Prostate gland (tissue), 2 donors: ENCODE results near the gene CDC42BPB. TPM values are rescaled to one million over a fixed set of nuclear protein-coding genes. Genes with fewer than 3 reads are reported as not detected.

Experiments used
- DNase-seq: peaks from one replicate; pipeline ENCODE4 v3.0.0-alpha.2; 2019; ENCODE audit warnings: low spot score
- H3K27ac ChIP-seq, 2 donors: fragments of 200-600 bp; sonication (generic); 2 replicates each; pipeline ENCODE4 v1.5.1; 2017 to 2019
- H3K27me3 ChIP-seq: fragments of 200-600 bp; sonication (generic); replicated peaks from 2 replicates; pipeline ENCODE4 v1.5.1; 2019; ENCODE audit not compliant: insufficient read depth
- H3K36me3 ChIP-seq, 2 donors: fragments of 200-600 bp; sonication (generic); 1 replicate in 1 of 2; 2 replicates in 1 of 2; pipeline versions ENCODE4 v1.5.1 to v1.8.1; 2017 to 2019
- H3K4me1 ChIP-seq: fragments of 200-600 bp; sonication (generic); replicated peaks from 2 replicates; pipeline ENCODE4 v1.5.1; 2019
- H3K4me3 ChIP-seq, 2 donors: fragments of 200-600 bp; sonication (generic); 2 replicates each; pipeline ENCODE4 v1.5.1; 2017 to 2019
- H3K9me3 ChIP-seq: fragments of 200-600 bp; sonication (generic); 2 replicates; pipeline ENCODE4 v1.5.1; 2017
- CTCF ChIP-seq, 4 experiments: fragments of 200-600 bp in 2 of 4; fragments of 450-650 bp in 2 of 4; sonication (generic) in 2 of 4; IDR thresholded peaks; 1 replicate in 3 of 4; 2 replicates in 1 of 4; pipeline ENCODE4 v1.5.1; 2016 to 2019; ENCODE audit warnings: antibody characterized with exemption in 4 of 4, mild to moderate bottlenecking in 2 of 4, moderate library complexity in 2 of 4
- POLR2A ChIP-seq: fragments of 450-650 bp; IDR thresholded peaks from one replicate; pipeline ENCODE4 v1.6.1; 2016; ENCODE audit warnings: antibody characterized with exemption, mild to moderate bottlenecking
- POLR2AphosphoS5 ChIP-seq: sonication (generic); formaldehyde crosslinking; IDR thresholded peaks from one replicate; pipeline ENCODE4 v1.6.1; 2017; ENCODE audit warnings: antibody characterized with exemption
- WGBS: methylation state at CpG from one replicate; pipeline ENCODE4 v1.1.5; 2018; 5-methylcytosine and 5-hydroxymethylcytosine counted together
- intact Hi-C: fragments of 100-400 bp; cut with DNase I; formaldehyde crosslinking; loops from one replicate; pipeline ENCODE4 v1.14.2; 2022
- total RNA-seq, 2 donors: library from RNA; depleted of rRNA; stranded (reverse); fragments of >200 nt; gene quantifications; one replicate each; pipeline ENCODE4 v1.1.0, GENCODE V29; 2016

Gene CDC42BPB
- total RNA-seq, 2 donors from 2014 or later = 78.9 to 172 TPM

- Histone ChIP-seq H3K27me3 (no peaks in the 10 kb centered on the region), H3K4me3 (no peak overlapping the region), H3K4me1 (no peaks in the 10 kb centered on the region), H3K27ac (no peak overlapping the region), H3K36me3 (no peaks in the 10 kb centered on the region), H3K9me3 (no peaks in the 10 kb centered on the region)
- intact Hi-C loops = no loop called here
- 98% methylated on average over 7 of the region's 7 CpGs for WGBS
- no peak for DNase-seq
- TF ChIP-seq CTCF (IDR thresholded peaks at IDR 0.05) (no peak), POLR2AphosphoS5 (no peak)
These were observed 153.3 kb downstream of the CDC42BPB start for GRCh38 chr14:102903889-102904512.

GRCh38 chr14:102903248-102903888 is 154.0 kb downstream of the CDC42BPB start:
- no peak for DNase-seq
- intact Hi-C loops = no loop called here
- no peaks in the 10 kb centered on the region for H3K4me1 ChIP-seq
- no peak for TF ChIP-seq CTCF (IDR thresholded peaks at IDR 0.05)
- no peak for TF ChIP-seq POLR2A
- no peak for TF ChIP-seq POLR2AphosphoS5
- H3K27me3 ChIP-seq = no peaks in the 10 kb centered on the region
- 87% methylated on average over 29 of the region's 29 CpGs for WGBS
- no peak overlapping the region for H3K4me3 ChIP-seq
- no peaks in the 10 kb centered on the region for H3K36me3 ChIP-seq
- H3K9me3 ChIP-seq = no peaks in the 10 kb centered on the region
- H3K27ac ChIP-seq = no peak overlapping the region

DNA sequence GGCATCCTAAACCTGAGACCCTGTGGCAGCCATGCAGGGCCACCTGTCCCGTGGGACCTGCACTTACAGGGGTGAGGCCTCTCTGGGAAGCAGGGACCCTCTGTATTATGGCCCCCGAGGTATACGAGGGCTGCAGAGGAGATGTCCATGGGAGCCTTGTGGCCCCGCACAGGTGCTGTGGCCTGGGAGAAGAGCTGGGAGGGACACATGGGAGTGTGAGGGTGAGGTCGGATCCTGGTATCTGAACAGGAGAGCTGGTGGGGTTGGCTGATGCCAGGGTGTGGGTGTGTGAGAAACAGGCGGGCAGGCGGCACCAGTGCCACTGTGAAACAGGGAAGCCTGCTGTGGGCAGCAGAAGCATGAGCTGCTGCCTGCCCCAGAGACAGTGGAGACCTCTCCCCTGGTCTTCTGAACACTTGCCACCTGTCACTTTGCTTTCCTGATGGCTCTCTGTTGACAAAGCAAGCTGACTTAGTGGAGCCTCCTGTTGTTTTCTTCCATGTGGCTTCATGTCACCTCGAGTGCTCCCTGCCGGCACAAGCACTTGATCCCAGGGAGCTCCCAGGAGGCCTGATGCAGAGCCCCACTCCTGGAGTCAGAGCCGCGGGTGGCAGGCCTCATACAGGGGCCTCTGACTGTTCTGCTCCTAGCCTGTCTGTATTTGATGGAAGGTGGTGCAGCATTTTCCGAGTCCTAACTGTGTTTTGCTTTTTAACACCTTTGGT is 154.7 kb downstream of the CDC42BPB start:
- WGBS = 95% methylated on average over 12 of the region's 12 CpGs
- Histone ChIP-seq H3K27ac (no peak overlapping the region), H3K36me3 (no peaks in the 10 kb centered on the region), H3K27me3 (no peaks in the 10 kb centered on the region), H3K9me3 (no peaks in the 10 kb centered on the region), H3K4me1 (no peaks in the 10 kb centered on the region), H3K4me3 (no peak overlapping the region)
- intact Hi-C loops = no loop called here
- TF ChIP-seq CTCF (IDR thresholded peaks at IDR 0.05) (no peak), POLR2A (no peak), POLR2AphosphoS5 (no peak)
- no peak for DNase-seq

GRCh38 chr14:102902086-102902485 is 155.3 kb downstream of the CDC42BPB start:
- Histone ChIP-seq H3K27ac (no peak overlapping the region), H3K27me3 (no peaks in the 10 kb centered on the region), H3K4me1 (no peaks in the 10 kb centered on the region), H3K36me3 (no peaks in the 10 kb centered on the region), H3K9me3 (no peaks in the 10 kb centered on the region), H3K4me3 (no peak overlapping the region)
- no peak for DNase-seq
- WGBS = 86% methylated on average over 7 of the region's 7 CpGs
- TF ChIP-seq POLR2AphosphoS5 (no peak), CTCF (IDR thresholded peaks at IDR 0.05) (no peak), POLR2A (no peak)
- intact Hi-C loops = no loop called here
